Inflammatory macrophage treated with lipopolysaccharide for 1 hour (primary cell): ENCODE results near the gene RARRES1.
"Not testable (repeated sequence)": the region's sequence is repeated elsewhere in the genome, so short reads cannot be mapped to it uniquely, and the experiment has no call there.

Experiments used
- DNase-seq, 2 donors: peaks; one replicate each; pipeline ENCODE4 v3.0.0-alpha.2; 2020 to 2022

Gene RARRES1

GRCh38 chr3:158733656-158734055 lies 1.4 kb upstream of the RARRES1 start:
- DNase-seq, result peak; percentile 36 to 51

- DNase-seq, result no peak
Measured at GRCh38 chr3:158732856-158733200, 571 bp upstream of the RARRES1 start.

GRCh38 chr3:158731486-158731885 lies 771 bp downstream of the RARRES1 start:
- DNase-seq, result no peak

- no peak for DNase-seq
Measured at GRCh38 chr3:158728851-158729250, 3.4 kb downstream of the RARRES1 start.

- no peak for DNase-seq
Measured at GRCh38 chr3:158728061-158728377, 4.2 kb downstream of the RARRES1 start.

- DNase-seq, result peak; percentile 82 to 91
Measured at GRCh38 chr3:158727206-158728060, 4.8 kb downstream of the RARRES1 start.

GRCh38 chr3:158725348-158726011 lies 6.8 kb downstream of the RARRES1 start:
- peak in 1 of 2 donors; percentile 47 for DNase-seq

- no peak for DNase-seq
Measured at GRCh38 chr3:158723991-158724390, 8.3 kb downstream of the RARRES1 start.

GRCh38 chr3:158722108-158722507 lies 10.1 kb downstream of the RARRES1 start:
- DNase-seq, result no peak

- DNase-seq, result no peak
Measured at GRCh38 chr3:158718490-158719170, 13.6 kb downstream of the RARRES1 start.

- no peak for DNase-seq
Measured at GRCh38 chr3:158717576-158717975, 14.7 kb downstream of the RARRES1 start.

- DNase-seq, result peak; percentile 18 to 70
Measured at GRCh38 chr3:158713094-158713499, 19.2 kb downstream of the RARRES1 start.

GRCh38 chr3:158712443-158712842 lies 19.8 kb downstream of the RARRES1 start:
- DNase-seq, result no peak

- peak; percentile 80 to 95 for DNase-seq
Measured at GRCh38 chr3:158711886-158712285, 20.4 kb downstream of the RARRES1 start.

- no peak for DNase-seq
Measured at GRCh38 chr3:158710601-158711000, 21.7 kb downstream of the RARRES1 start.

GRCh38 chr3:158709666-158710083 lies 22.6 kb downstream of the RARRES1 start:
- no peak for DNase-seq

- no peak for DNase-seq
Measured at GRCh38 chr3:158703566-158703965, 28.7 kb downstream of the RARRES1 start.

GRCh38 chr3:158702815-158703481 lies 29.3 kb downstream of the RARRES1 start:
- no peak for DNase-seq

- no peak for DNase-seq
Measured at GRCh38 chr3:158701420-158702065, 30.7 kb downstream of the RARRES1 start.

GRCh38 chr3:158700559-158700958 lies 31.7 kb downstream of the RARRES1 start:
- DNase-seq, result no peak

GRCh38 chr3:158696618-158697017 lies 35.6 kb downstream of the RARRES1 start:
- DNase-seq, result no peak

GRCh38 chr3:158693866-158694456 lies 38.3 kb downstream of the RARRES1 start:
- DNase-seq, result not testable (repeated sequence)
